ENCODE measurements around the gene RINT1. TPM values are rescaled to one million over a fixed set of nuclear protein-coding genes. Genes with fewer than 3 reads are reported as not detected.
"Not testable (repeated sequence)": the region's sequence is repeated elsewhere in the genome, so short reads cannot be mapped to it uniquely, and the experiment has no call there.

RINT1 gene
- total RNA-seq, 1 donor from 2014 or later = 12.8 TPM

DNA sequence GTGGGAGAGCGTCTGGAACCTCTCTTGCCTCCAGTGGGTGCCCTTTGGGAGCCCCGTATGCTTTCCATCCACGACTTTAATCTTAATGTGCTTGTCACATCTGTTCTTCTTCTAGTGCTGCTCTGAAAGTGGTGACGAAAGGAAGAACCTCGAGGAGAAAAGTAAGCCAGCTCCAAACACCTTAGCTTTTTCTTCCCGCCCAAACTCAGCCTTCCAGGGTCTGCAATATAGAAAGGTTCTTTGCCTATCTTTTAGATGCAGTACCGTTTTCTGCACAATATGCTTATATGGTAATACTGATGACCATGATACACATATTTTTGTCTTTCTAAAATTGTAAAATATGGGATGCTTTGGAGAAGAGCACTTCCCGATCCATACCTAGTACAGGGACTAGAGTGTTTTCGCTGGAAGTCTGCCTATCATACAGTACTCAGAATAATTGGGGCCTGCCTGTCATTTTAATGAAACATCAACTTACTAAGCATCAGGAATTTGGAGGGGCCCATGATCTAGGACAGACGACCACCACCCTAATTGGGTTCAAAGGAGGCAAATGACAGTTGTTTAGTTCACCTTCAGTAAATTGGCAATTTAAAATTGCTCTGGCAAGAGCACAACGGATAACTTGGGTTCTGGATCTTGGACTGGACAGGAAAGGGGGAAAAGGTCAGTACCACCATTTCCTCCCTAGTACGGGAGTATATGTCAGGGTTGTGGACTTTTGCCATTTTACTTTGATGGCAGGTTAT, 884 bp downstream of the RINT1 start:
- no peak for DNase-seq (ENCODE audit: low spot score)

DNA sequence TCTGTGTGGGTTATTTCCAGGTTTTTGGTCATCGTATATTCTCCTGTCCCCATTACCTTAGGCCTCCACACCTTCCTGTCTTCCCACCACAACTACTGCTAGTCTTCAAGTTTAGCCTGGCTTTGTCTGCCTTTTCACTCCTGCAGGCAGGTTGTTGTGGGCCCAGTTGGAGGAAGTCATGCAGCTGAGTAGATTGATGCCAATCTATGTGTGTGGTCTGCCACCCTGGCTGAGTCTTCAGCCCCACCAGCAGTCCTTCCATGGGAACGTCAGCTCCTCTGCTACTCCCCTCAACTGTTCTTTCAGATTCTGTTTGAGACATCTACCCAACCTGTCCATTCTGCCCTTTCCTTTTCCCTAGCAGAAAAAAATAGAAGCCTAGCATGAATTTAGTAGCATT, 6.3 kb downstream of the RINT1 start:
- no peak for DNase-seq (ENCODE audit: low spot score)

DNA sequence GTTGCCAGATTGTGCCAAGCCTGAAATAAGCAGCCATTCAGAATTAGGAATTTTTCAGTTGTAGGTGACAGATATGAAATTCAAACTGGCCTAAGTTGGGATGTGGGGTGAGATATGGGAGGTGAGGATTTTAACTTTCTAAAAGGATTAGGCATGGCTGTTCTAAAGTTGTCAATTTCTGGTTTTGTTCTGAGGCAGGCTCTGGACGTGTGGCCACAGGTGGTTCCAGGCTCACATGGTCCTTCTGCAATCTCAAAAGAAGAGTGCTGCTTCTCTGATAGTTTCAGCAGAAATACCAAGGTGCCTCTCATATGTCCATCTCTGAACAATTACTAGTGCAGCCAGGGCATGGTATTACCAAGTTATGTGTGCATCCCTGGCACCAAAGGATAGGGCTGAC, 27.9 kb downstream of the RINT1 start:
- no peak for DNase-seq (ENCODE audit: low spot score)

DNA sequence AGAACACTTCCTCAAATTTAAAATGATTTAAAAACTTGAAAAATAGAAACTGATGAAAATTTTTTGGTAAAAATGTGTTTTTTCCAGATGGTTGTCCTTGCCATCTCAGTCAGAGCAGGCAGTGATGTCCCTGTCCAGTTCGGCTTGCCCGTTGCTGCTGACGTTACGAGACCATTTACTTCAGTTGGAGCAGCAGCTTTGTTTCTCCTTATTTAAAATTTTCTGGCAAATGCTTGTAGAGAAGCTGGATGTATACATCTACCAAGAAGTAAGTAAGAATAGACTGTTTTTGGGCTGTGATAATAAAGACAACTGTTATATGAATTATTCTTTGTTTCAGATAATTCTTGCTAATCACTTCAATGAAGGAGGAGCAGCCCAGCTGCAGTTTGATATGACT, 33.2 kb downstream of the RINT1 start:
- no peak for DNase-seq (ENCODE audit: low spot score)

DNA sequence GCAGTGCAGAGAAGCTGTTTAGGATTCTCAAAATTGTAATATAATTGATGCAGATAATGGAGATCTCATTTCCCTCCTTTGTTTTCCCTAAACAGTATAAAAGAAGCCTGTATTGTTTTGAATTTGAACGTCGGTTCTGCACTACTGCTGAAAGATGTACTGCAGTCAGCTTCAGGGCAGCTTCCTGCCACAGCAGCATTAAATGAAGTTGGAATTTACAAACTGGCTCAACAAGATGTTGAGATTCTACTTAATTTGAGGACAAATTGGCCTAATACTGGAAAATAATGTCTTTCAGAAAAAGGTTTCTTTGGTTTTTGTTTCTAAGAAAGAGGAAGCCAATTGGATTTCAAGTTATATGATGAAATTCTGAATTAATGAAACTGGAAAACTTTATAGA, 35.0 kb downstream of the RINT1 start:
- DNase-seq (ENCODE audit: low spot score) = no peak

DNA sequence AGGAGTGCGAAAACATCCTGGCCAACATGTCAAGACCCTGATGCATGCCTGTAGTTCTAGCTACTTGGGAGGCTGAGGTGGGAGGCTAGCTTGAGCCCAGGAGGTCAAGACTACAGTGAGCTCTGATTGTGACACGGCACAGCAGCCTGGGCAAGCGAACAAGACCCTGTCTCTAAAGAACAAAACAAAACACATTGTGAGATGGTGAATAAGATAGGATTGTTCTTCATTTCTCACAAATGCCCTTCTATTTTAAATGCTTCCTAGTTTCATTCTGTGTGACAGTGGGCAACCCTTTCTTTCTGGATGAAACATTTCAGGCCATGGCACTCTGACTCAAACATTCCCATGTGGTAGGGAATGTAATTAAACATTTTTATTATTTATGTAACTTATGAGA, 35.8 kb downstream of the RINT1 start:
- no peak for DNase-seq (ENCODE audit: low spot score)

DNA sequence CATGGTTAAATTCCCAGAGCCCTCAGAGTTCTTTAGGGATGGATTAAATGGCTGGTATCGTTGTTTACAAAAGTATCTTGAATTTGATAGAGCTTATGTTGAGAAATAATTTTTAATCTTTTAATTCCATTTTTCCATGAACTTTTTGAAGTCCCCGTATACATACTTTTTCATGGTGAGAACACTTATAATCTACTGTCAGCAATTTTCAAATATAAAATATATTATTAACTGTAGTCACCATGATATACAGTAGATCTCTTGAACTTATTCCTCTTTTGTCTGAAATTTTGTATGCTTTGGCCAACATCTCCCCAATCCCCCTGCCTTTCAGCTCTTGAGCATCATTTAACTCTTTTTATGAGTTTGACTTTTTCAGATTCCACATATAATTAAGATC, 39.9 kb downstream of the RINT1 start:
- no peak for DNase-seq (ENCODE audit: low spot score)

DNA sequence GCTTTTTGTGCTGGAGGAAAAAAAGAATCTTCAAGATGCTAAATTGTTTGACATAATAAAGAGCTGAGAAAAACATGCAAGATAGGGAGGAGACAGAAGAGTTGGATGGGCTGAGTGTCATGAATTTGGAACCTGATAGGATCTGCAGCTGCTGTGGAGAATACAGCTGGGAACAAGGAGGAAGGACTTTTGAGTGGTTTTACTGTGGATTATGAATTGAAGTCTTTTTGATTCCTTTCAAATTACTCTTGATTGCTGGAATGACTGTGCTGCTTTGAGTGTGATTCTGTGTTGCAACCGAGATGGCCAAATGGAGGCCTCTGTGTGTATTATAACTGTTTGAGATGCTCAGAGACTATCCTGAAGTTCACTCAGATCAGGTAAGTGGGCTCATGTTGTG, 45.2 kb downstream of the RINT1 start:
- no peak for DNase-seq (ENCODE audit: low spot score)

DNA sequence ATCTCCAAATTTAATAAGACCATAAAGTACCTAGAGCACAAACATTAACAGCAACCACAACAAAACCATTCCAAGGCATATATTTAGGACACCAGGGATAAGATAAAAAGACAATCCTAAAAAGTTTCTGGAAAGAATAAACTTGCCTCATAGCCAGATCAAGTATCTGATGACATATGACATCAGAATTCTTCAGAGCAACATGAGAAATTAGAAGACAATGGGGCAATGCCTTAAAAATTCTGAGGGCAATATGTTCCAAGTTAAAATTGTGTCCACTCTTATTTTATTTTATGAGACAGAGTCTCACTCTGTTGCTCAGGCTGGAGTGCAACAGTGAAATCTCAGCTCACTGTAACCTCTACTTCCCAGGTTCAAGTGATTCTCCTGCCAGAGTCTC, 46.5 kb downstream of the RINT1 start:
- DNase-seq (ENCODE audit: low spot score) = no peak

DNA sequence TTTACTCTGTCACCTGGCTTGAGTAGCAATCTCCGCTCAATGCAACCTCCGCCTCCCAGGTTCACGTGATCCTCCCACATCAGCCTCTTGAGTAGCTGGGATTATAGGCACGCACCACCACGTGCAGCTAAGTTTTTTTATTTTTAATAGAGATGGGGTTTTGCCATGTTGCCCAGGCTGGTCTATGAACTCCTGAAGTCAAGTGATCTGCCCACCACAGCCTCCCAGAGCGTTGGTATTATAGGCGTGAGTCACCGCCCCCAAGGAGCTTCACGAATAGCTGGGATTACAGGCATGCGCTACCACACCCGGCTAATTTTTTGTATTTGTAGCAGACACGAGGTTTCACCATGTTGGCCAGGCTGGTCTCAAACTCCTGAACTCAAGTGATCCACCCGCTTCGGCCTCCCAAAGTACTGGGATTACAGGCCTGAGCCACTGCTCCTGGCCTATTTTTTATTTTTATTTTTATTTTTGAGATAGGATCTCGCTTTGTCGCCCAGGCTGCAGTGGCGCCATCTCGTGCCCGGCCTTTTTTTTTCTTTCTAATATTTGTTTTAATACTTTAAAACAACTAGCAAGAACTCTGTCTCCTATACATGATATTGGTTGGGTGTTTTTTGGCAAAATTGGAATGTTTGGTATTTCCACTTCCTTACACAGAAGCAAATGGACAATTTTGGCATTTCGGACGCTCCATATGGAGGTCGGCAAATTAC, 48.2 kb downstream of the RINT1 start:
- no peak for DNase-seq (ENCODE audit: low spot score)

DNA sequence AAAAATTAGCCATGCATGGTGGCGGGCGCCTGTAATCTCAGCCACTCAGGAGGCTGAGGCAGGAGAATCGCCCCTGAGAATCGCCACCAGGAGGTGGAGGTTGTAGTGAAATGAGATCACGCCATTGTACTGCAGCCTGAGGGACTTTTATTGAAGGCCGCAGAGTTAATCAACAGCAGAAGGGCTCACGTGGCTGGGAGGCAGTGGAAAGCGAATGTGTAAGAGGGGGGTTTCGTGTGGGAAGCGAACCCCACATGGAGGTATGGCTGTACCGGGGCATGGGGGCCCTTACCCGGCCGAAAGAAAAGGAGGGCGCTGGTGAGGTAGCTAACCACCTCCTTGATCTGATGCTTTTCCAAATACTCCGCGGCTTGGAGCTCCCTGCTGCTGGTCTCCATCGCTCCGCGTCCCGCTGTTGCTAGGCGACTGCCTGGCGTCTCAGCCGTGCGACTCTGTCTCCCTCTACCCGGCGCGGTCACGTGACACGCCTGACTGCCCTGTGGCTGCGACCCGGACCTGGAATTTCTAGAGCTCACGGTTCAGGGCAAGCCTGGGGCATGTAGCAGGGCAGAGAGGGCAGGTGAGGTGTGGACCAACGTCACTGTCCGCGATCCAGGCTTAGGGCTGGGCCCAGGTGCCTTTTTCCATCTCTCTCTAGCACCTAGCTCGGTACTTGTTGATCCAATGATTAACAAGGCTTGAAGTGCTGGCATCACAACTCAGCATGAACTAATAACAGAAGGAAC, 49.2 kb downstream of the RINT1 start, which contains the start of gene EFCAB10:
TSS of gene EFCAB10 (minus strand) at position 428 of the 746 bp plus-strand sequence. CDS start at position 398, 30 bp downstream.
- peak; percentile 24 for DNase-seq (ENCODE audit: low spot score)

DNA sequence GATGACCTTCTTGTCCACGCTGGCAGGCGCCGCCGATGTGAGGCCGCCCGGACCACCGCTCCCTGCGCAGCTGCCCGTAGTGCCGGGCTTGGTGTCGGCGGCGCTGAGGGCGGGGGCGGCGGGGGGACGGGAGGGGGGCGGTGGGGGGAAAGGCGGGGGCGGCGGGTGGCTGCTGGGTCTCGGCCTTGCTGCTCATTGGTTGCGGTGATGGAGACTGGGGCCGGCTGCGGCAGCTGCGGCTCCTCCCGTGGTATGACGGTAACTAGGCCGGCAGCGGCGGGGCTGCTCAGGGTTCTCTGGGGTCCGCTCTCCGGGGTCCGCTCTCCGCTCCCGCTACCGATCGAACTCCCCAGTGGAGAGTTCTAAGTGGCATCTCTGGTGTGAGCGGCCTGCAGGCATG, 51.1 kb downstream of the RINT1 start:
- no peak for DNase-seq (ENCODE audit: low spot score)

DNA sequence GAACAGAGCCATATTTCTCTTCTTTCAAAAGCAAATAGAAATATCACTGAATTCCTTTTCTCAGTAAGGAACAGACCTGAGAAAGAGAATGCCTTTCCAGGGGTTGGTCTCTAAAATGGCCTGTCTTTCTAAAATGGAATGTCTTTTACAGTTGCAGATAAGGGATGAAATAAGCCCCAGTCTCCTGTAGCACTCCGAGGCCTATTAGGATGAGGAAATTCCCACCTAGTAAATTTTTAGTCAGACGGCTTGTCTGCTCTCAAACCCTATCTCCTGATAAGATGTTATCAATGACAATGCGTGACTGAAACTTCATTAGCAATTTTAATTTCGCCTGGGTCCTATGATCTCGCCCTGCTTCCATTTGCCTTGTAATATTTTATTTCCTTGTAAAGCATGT, 52.2 kb downstream of the RINT1 start:
- no peak for DNase-seq (ENCODE audit: low spot score)

DNA sequence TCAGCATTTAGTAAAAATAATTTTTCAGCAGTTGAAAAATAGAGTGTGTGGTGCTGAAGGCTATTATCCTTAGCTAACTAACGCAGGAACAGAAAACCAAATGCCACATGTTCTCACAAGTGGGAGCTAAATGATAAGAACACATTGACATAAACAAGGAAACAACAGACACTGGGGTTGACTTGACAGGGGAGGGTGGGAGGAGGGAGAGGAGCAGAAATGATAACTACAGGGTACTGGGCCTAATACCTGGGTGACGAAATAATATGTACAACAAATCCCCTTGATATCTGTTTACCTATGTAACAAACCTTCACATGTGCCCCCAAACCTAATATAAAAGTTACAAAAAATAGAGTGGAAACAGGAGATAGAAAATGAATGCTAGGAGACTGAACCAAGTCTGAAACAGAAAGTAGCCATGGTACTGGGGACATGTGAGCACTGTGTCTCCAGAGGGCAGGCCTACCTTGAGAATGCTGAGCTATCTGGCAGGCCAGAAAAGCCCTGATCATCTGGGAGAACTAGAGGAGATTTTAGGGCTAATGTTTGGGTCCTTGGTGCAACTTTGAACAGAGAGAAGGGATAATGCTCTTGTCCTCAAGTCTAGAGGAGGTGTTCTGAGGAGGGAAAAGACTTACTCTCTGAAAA, 54.0 kb downstream of the RINT1 start:
- no peak for DNase-seq (ENCODE audit: low spot score)

DNA sequence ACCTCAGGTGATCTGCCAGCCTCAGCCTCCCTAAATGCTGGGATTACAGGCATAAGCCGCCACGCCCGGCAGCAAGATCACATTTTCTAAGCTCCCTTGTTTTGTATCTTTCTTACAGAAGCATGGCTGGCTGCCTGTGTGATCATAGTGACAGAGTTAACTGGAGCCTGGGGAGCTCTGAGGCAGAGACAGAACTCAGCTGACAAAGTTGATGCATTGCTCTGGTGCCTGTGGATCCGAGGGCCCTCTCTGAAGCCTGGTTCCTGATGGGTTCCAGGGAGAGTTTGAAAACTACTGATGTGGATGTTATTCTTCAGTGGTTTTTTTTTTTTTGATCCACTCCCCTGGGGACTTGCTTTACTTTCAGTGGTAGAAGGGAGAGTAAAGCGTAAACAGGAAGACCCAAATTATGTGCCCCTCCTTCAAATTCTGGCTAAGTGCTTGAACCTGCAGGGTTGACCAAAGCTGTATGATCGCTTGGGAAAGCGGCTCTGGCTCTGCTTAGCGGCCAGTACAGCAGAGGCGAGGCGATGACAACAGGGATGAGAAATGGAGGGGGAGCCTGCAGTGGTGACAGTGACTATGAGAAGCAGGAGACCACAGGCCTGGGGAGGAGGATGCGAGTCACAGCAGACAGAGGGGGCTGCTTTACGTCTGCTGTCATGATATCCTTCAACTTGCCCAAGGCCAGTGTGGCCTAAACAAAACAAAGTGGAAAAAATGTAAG, 56.1 kb downstream of the RINT1 start:
- no peak for DNase-seq (ENCODE audit: low spot score)

DNA sequence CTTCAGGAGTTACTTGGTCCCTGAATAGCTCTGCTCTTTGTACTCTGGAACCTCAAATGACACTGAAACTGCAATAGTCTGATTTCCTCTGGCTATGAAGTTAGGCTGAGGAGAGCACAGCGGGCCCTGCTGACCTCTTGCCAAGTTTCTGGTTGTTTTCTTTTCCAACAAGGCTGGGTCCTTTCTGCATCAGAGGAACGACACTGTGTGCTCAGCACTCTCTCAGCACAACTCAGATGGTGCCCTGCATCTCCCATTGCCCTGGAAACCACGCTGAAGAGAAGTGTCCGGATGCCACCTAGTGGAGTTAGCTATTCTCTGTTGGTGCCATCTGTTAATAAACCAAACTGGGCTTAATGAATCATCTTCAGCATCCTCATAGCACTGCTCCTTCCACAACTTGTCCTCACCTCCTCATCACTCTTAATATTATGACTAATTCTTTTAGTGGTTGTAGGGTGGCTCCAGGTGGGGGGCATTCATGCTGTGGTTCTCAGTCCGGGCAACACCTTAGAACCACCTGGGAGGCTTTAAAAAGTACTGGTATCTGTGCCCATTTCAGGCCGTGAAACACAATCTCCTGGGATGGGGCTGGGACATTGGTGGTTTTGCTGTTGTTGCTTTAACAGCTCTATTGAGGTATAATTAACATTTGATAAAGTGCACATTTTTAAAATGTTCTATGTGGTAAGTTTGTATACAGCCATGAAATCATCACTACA, 57.5 kb downstream of the RINT1 start:
- DNase-seq (ENCODE audit: low spot score) = peak; percentile 73

DNA sequence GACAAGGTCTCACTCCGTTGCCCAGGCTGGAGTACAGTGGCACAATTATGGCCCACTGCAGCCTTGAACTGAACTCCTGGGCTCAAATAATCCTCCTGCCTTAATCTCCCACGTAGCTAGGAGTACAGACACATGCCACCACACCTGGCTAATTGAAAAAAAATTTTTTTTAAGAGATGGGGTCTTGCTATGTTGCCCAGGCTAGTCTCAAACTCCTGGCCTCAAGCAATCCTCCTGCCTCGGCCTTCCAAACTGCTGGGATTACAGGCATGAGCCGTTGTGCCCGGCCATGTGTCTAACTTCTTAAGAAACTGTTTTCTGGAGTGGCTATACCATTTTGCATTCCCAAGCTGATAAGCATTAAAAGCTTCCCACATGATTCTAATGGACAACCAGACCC, 58.8 kb downstream of the RINT1 start:
- DNase-seq (ENCODE audit: low spot score) = no peak

DNA sequence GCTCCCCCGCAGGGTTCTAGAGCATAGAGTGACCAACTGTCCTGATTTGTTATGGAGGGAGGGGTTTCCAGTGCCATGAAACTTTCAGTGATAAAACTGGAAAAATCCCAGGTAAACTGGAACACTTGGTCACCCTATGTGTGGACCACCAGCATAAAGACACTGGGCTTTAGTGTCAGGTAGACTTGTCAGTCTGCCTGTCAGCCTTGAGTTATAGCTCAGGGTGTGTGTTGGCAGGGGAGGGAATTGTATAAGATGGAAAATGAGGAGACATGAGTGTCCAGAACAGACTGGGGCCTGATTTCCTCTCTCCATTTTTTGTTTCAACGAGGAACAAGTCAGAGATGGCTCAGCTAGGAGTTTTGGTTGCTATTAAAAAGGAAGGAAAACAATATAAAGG, 59.5 kb downstream of the RINT1 start:
- DNase-seq (ENCODE audit: low spot score) = no peak

DNA sequence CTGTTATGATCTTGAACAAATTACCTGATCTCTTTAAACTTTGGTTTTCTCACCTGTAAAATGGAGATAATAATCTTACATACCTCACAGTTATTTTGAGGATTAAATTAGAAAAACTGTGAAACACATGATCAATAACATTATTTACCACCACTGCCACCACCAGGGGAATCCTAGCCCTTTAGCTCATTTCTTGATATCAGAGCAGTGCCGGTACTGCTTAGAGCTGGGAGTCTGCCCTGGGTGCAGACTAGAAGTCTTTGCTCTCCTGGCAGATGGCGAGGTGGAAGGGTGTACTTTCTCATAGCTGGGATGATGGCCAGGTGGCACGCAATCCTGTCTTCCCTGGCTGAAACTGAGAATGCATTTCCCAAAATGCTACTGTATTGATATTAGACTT, 62.0 kb downstream of the RINT1 start:
- DNase-seq (ENCODE audit: low spot score) = no peak

DNA sequence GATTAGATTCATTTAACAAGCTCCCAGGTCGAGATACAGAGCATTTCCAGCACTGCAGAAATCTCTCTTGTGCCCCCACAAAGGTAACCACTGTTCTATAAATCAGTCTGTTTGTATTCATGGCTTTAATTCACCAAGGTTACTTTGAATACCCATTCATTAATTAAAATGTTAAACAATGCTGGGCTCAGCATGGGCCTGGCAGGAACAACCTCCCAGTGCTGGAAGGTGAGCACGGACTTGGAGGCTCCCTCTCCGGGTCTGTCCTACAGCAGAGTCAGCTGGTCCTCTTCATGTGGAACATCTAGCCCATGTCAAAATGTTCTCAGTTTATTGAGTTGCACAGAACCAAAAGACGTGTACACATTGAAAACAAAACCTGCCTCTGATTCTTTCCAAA, 64.9 kb downstream of the RINT1 start:
- no peak for DNase-seq (ENCODE audit: low spot score)

DNA sequence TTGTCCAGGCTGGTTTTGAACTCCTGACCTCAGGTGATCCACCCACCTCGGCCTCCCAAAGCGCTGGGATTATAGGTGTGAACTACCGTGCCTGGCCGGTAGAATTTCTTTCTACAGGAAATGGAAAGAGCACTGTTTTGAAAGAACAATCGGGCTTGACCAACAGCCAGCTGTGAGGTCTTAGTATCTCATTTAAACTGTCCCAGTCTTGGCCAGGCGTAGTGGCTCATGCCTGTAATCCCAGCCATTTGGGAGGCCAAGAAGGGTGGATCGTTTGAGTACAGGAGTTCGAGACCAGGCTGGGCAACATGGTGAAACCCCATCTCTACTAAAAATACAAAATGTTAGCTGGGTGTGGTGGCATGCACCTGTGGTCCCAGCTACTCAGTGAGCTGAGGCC, 67.1 kb downstream of the RINT1 start:
- DNase-seq (ENCODE audit: low spot score) = not testable (repeated sequence)
